ENCODE data around the gene RIPK1.

RIPK1 gene

DNA sequence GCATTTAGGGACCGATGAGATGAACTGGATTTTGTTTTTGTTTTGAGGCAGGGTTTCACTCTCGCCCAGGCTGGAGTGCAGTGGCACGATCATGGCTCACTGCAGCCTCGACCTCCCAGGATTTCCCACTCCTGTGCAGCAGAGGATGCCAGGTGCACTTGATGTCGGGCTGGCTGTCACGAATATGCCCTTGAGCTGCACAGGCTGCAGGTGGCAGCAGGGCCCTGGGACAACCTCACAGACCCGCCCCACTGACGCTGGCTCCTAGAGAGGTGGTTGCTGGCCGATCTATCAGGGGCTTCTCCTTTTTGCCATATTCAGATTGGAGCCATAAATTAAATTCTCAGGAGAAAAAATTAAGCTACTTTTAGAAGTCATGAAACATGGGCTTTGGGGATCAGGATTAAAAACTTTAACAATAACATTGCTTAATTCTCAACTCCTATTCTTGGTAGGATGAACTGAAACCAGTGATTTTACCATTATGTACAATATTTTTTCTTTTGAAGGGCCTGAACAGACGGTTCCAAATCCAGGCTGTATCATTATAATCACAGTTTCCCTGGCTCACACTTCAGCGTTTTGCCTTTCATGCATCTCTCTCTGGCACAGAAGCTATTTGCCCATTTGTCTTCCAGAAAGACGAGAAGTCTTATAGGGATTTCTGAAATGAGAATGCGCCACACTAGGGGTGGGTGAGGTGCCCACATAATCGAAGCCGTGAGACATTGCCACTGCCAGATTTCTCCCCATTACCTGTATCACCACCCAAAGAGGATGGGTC is 36.2 kb upstream of the RIPK1 start:
- no peaks in the 10 kb centered on the region for H3K9me3 ChIP-seq (ENCODE audit: control insufficient read depth, insufficient read depth, low read length)
- no peaks in the 10 kb centered on the region for H3K36me3 ChIP-seq (ENCODE audit: control insufficient read depth, insufficient read depth, low read length)
- H3K4me1 ChIP-seq (ENCODE audit: control insufficient read depth, insufficient read depth, low read length) = no peaks in the 10 kb centered on the region
- H3K27me3 ChIP-seq (ENCODE audit: control insufficient read depth, insufficient read depth, low read length) = no peaks in the 10 kb centered on the region
- no CpG with 5 or more reads among the region's 15 CpGs for whole genome bisulfite sequencing (ENCODE audit: insufficient coverage, insufficient read length)
- H3K4me3 ChIP-seq (ENCODE audit: low read length) = no peak overlapping the region
- H3K27ac ChIP-seq (ENCODE audit: low read length) = no peak overlapping the region
- no peak for DNase-seq (ENCODE audit: low read depth, low spot score)

DNA sequence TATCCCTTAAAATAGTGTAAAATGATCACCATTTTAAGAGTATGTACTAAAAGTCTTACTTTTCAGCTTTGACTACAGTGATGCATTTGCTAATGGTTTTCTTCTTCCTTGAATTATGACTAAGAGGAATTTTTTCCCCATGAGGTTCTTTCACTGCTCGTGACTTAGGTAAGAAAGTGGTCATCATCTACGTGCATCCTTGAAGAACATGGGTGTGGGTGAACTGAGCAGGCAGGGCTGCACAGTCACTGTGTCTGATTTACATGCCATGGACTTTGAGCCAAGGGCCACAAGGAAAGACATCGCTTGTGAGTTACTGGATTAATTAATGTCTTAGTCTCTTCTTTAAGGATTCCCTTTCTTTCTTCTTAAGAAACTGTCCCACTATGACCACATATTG is 35.3 kb upstream of the RIPK1 start:
- Histone ChIP-seq H3K9me3 (ENCODE audit: control insufficient read depth, insufficient read depth, low read length) (no peaks in the 10 kb centered on the region), H3K27me3 (ENCODE audit: control insufficient read depth, insufficient read depth, low read length) (no peaks in the 10 kb centered on the region), H3K36me3 (ENCODE audit: control insufficient read depth, insufficient read depth, low read length) (no peaks in the 10 kb centered on the region), H3K4me3 (ENCODE audit: low read length) (no peak overlapping the region), H3K27ac (ENCODE audit: low read length) (no peak overlapping the region), H3K4me1 (ENCODE audit: control insufficient read depth, insufficient read depth, low read length) (no peaks in the 10 kb centered on the region)
- no CpG with 5 or more reads among the region's 3 CpGs for WGBS (ENCODE audit: insufficient coverage, insufficient read length)
- DNase-seq (ENCODE audit: low read depth, low spot score) = no peak

DNA sequence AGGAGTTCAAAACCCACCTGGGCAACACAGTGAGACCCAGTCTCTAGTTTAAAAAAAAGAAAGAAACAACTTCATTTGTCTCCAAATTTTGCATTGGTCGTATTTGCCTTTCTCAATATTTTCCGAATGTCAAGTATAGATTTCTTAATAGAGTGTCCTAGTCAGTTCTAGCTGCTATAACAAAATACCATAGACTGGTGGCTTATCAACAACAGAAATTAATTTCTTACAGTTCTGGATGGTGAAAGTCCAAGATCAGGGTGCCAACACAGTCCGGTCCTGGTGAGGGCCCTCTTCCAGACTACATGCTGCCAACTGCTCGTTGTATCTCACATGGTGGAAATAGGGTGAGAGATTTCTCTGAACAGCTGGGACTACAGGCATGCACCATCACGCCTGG is 34.6 kb upstream of the RIPK1 start:
- DNase-seq (ENCODE audit: low read depth, low spot score) = no peak
- no peak overlapping the region for H3K4me3 ChIP-seq (ENCODE audit: low read length)
- no peaks in the 10 kb centered on the region for H3K9me3 ChIP-seq (ENCODE audit: control insufficient read depth, insufficient read depth, low read length)
- WGBS (ENCODE audit: insufficient coverage, insufficient read length) = no CpG with 5 or more reads among the region's 5 CpGs
- no peaks in the 10 kb centered on the region for H3K4me1 ChIP-seq (ENCODE audit: control insufficient read depth, insufficient read depth, low read length)
- no peaks in the 10 kb centered on the region for H3K27me3 ChIP-seq (ENCODE audit: control insufficient read depth, insufficient read depth, low read length)
- no peak overlapping the region for H3K27ac ChIP-seq (ENCODE audit: low read length)
- no peaks in the 10 kb centered on the region for H3K36me3 ChIP-seq (ENCODE audit: control insufficient read depth, insufficient read depth, low read length)

DNA sequence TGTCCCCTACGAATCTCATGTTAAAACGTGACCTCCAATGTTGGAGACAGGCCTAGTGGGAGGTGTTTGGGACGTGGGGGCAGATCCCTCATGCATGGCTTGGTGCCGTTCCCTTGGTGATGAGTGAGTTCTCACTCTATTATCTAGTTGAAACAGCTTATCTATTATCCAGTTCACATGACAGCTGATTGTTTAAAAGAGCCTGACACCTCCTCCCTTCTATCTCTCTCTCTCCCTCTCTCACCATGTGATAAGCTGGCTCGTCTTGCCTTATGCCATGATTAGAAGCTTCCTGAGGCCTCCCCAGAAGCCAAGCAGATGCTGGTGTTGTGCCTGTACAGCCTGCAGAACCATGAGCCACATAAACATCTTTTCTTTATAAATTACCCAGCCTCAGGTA is 32.9 kb upstream of the RIPK1 start:
- Histone ChIP-seq H3K27me3 (ENCODE audit: control insufficient read depth, insufficient read depth, low read length) (no peaks in the 10 kb centered on the region), H3K4me3 (ENCODE audit: low read length) (no peak overlapping the region), H3K36me3 (ENCODE audit: control insufficient read depth, insufficient read depth, low read length) (no peaks in the 10 kb centered on the region), H3K9me3 (ENCODE audit: control insufficient read depth, insufficient read depth, low read length) (no peaks in the 10 kb centered on the region), H3K4me1 (ENCODE audit: control insufficient read depth, insufficient read depth, low read length) (no peaks in the 10 kb centered on the region), H3K27ac (ENCODE audit: low read length) (no peak overlapping the region)
- no CpG with 5 or more reads among the region's 5 CpGs for WGBS (ENCODE audit: insufficient coverage, insufficient read length)
- DNase-seq (ENCODE audit: low read depth, low spot score) = no peak

DNA sequence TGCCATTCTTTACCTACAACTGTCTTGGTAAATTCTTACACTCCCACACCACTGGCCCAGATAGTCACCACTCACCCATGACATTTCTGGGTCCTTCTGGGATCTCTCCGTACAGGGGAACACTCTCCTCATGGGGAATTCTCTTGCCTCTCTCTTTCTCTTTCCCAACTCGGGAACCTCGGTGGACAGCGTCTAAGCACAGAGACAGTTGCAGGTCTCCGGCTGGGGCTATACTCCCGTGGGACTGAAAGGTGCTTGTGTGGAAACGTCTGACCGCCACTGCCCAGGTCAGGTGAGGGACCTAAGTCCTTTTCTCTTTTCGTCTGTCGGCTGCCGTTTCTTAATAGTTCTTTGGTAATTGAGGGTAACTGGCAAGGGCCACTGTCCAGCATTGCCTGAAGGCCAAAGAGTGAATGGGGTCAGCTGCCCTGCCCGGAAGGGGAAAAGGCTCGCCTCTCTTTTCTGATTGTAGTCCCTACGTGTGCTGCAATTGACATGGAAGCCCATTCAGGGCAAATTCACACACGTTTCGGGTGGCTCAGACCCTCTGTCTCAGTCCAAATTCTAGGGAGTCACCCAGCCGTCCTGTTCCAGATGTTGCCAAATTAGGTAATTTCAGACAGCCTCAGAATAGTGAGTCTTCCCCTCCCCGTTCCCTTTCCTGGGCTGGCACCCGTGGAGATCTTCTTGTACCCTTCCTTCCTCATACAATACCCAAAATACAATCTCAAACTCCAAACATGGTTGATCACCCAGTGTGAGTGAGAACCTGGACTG is 31.2 kb upstream of the RIPK1 start:
- H3K4me3 ChIP-seq (ENCODE audit: low read length) = no peak overlapping the region
- no peaks in the 10 kb centered on the region for H3K27me3 ChIP-seq (ENCODE audit: control insufficient read depth, insufficient read depth, low read length)
- H3K9me3 ChIP-seq (ENCODE audit: control insufficient read depth, insufficient read depth, low read length) = no peaks in the 10 kb centered on the region
- no peak for DNase-seq (ENCODE audit: low read depth, low spot score)
- H3K4me1 ChIP-seq (ENCODE audit: control insufficient read depth, insufficient read depth, low read length) = no peaks in the 10 kb centered on the region
- no peaks in the 10 kb centered on the region for H3K36me3 ChIP-seq (ENCODE audit: control insufficient read depth, insufficient read depth, low read length)
- WGBS (ENCODE audit: insufficient coverage, insufficient read length) = no CpG with 5 or more reads among the region's 19 CpGs
- H3K27ac ChIP-seq (ENCODE audit: low read length) = no peak overlapping the region

DNA sequence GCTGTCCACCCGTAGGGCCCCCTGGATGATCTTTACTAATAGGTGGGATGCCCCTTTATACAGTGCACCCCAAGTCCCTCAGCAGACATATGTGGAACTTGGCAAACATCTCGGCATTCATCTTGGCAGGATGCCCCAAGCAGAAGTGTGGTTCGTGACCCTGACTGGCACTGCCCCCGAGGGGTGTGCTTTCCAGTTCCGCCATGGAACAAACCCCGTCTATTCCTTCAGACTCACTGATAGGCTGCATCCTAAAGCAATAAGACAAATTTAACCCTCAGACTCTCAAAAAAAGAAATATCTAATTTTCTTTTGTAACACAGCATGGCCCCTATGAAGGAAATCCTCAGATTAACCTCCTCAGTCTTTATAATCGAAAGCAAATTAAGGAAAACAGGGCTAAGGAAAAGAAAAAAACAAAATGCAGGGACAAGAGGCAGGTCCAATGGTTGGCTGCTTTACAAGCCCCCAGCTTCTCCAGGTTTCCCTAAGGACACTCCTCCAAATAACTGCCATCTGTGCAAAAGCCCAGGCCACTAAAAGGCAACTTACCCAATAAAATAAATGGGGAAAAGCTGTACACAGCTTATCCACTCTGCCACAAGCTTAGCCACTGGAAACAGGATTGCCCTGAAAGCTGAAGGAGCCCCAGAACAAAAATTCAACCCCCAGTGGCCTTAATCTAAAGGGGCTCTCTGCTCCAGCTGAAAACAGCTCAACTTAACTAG is 30.5 kb upstream of the RIPK1 start:
- H3K36me3 ChIP-seq (ENCODE audit: control insufficient read depth, insufficient read depth, low read length) = no peaks in the 10 kb centered on the region
- no peak for DNase-seq (ENCODE audit: low read depth, low spot score)
- no CpG with 5 or more reads among the region's 7 CpGs for WGBS (ENCODE audit: insufficient coverage, insufficient read length)
- no peak overlapping the region for H3K4me3 ChIP-seq (ENCODE audit: low read length)
- no peaks in the 10 kb centered on the region for H3K4me1 ChIP-seq (ENCODE audit: control insufficient read depth, insufficient read depth, low read length)
- H3K9me3 ChIP-seq (ENCODE audit: control insufficient read depth, insufficient read depth, low read length) = no peaks in the 10 kb centered on the region
- no peak overlapping the region for H3K27ac ChIP-seq (ENCODE audit: low read length)
- H3K27me3 ChIP-seq (ENCODE audit: control insufficient read depth, insufficient read depth, low read length) = no peaks in the 10 kb centered on the region

DNA sequence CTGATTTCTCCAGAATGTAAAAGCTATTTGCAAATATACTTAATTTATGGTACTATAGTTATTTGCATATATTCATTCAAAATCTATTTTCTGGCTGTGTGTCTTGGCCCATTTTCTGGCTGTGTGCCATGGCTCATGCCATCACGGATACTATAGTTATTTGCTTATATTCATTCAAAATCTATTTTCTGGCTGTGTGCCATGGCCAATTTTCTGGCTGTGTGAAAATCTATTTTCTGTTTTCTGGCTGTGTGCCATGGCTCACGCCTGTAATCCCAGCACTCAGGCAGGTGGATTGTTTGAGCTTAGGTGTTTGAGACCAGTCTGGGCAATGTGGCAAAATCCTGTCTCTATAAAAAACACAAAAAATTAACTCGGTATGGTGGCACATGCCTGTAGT is 28.9 kb upstream of the RIPK1 start:
- Histone ChIP-seq H3K27ac (ENCODE audit: low read length) (no peak overlapping the region), H3K4me3 (ENCODE audit: low read length) (no peak overlapping the region), H3K27me3 (ENCODE audit: control insufficient read depth, insufficient read depth, low read length) (no peaks in the 10 kb centered on the region), H3K9me3 (ENCODE audit: control insufficient read depth, insufficient read depth, low read length) (no peaks in the 10 kb centered on the region), H3K36me3 (ENCODE audit: control insufficient read depth, insufficient read depth, low read length) (no peaks in the 10 kb centered on the region), H3K4me1 (ENCODE audit: control insufficient read depth, insufficient read depth, low read length) (no peaks in the 10 kb centered on the region)
- DNase-seq (ENCODE audit: low read depth, low spot score) = no peak
- no CpG with 5 or more reads among the region's 3 CpGs for WGBS (ENCODE audit: insufficient coverage, insufficient read length)

DNA sequence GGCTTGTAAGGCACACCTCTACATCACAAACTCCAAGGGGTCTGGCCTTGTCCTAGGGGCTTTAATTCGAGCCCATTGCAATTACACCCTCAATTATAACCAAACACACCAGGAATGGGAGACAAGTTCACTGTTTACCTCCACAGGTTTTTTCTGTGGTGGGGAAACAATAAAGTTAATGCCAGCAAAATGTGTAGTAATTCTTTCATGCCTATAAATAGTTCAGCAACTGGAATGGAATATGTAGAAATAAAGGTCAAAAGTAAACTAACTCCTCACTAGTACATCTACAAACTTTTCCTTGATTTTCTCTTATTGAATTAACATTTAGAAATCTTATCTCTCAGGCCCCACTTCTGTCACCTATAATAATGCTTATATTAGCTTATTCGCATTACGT is 27.1 kb upstream of the RIPK1 start:
- Histone ChIP-seq H3K4me3 (ENCODE audit: low read length) (no peak overlapping the region), H3K27ac (ENCODE audit: low read length) (no peak overlapping the region), H3K9me3 (ENCODE audit: control insufficient read depth, insufficient read depth, low read length) (no peaks in the 10 kb centered on the region), H3K4me1 (ENCODE audit: control insufficient read depth, insufficient read depth, low read length) (no peaks in the 10 kb centered on the region), H3K27me3 (ENCODE audit: control insufficient read depth, insufficient read depth, low read length) (no peaks in the 10 kb centered on the region), H3K36me3 (ENCODE audit: control insufficient read depth, insufficient read depth, low read length) (no peaks in the 10 kb centered on the region)
- WGBS (ENCODE audit: insufficient coverage, insufficient read length) = 100% methylated on average over 2 of the region's 3 CpGs
- DNase-seq (ENCODE audit: low read depth, low spot score) = no peak

DNA sequence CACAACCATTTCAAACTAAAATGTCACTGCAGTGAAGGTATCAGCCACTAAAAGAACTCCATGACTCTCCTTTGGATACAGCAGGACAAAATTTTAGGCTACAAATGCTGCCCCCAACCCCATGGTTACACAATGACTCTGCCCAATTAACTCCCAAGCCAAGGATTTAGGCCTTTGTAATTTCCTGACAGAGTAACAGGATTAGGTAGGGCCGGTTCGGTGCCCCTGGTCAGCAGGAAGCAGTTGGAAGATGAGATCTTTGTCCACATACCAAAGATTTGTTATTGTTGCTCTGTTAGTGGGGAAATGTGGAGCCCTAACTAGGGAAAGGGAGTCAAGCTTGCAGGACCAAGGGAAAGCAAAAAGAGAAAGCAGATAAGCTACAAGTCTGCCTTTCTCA is 26.7 kb upstream of the RIPK1 start:
- DNase-seq (ENCODE audit: low read depth, low spot score) = no peak
- no peaks in the 10 kb centered on the region for H3K36me3 ChIP-seq (ENCODE audit: control insufficient read depth, insufficient read depth, low read length)
- H3K9me3 ChIP-seq (ENCODE audit: control insufficient read depth, insufficient read depth, low read length) = no peaks in the 10 kb centered on the region
- H3K27me3 ChIP-seq (ENCODE audit: control insufficient read depth, insufficient read depth, low read length) = no peaks in the 10 kb centered on the region
- H3K4me3 ChIP-seq (ENCODE audit: low read length) = no peak overlapping the region
- no peaks in the 10 kb centered on the region for H3K4me1 ChIP-seq (ENCODE audit: control insufficient read depth, insufficient read depth, low read length)
- no CpG with 5 or more reads among the region's 2 CpGs for WGBS (ENCODE audit: insufficient coverage, insufficient read length)
- no peak overlapping the region for H3K27ac ChIP-seq (ENCODE audit: low read length)

DNA sequence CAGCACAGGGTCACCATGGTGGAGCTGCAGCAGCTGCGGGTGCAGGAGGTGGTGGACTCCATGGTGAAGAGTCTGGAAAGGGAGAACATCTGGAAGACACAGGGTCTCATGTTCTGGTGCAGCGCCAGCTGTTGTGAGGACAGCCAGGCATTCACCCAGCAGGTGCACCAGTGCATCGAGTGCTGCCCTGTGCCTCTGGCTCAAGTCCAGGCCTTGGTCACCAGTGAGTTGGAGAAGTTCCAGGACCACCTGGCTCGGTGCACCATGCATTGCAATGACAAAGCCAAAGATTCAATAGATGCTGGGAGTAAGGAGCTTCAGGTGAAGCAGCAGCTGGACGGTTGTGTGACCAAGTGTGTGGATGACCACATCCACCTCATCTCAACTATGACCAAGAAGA is 22.9 kb upstream of the RIPK1 start:
- no CpG with 5 or more reads among the region's 5 CpGs for WGBS (ENCODE audit: insufficient coverage, insufficient read length)
- no peak overlapping the region for H3K27ac ChIP-seq (ENCODE audit: low read length)
- H3K27me3 ChIP-seq (ENCODE audit: control insufficient read depth, insufficient read depth, low read length) = no peaks in the 10 kb centered on the region
- H3K36me3 ChIP-seq (ENCODE audit: control insufficient read depth, insufficient read depth, low read length) = no peaks in the 10 kb centered on the region
- H3K4me1 ChIP-seq (ENCODE audit: control insufficient read depth, insufficient read depth, low read length) = no peaks in the 10 kb centered on the region
- no peaks in the 10 kb centered on the region for H3K9me3 ChIP-seq (ENCODE audit: control insufficient read depth, insufficient read depth, low read length)
- no peak overlapping the region for H3K4me3 ChIP-seq (ENCODE audit: low read length)
- DNase-seq (ENCODE audit: low read depth, low spot score) = no peak
